Measurements from ENCODE around the gene INSYN2A. TPM values are rescaled to one million over a fixed set of nuclear protein-coding genes. Genes with fewer than 3 reads are reported as not detected.

INSYN2A gene
- polyA plus RNA-seq, 1 donor from 2014 or later, result 4.2 TPM

- Histone ChIP-seq H3K9me2 (ENCODE audit: insufficient read depth, low read length) (no peaks in the 10 kb centered on the region), H3K4me3 (ENCODE audit: low read length) (no peak overlapping the region), H4K20me1 (ENCODE audit: insufficient read depth) (no peaks in the 10 kb centered on the region), H3K36me3 (ENCODE audit: insufficient read depth, low read length) (no peaks in the 10 kb centered on the region), H3K79me2 (replicated peaks; ENCODE audit: insufficient read depth, low read length) (no peaks in the 10 kb centered on the region), H3K9ac (ENCODE audit: low read length) (no peak overlapping the region), H3K4me2 (ENCODE audit: low read length) (no peak overlapping the region), H3K9me3 (ENCODE audit: low read length) (no peaks in the 10 kb centered on the region), H2AFZ (ENCODE audit: low read depth, low read length) (no peak overlapping the region), H3K27me3 (ENCODE audit: insufficient read depth, low read depth, low read length) (no peaks in the 10 kb centered on the region), H3F3A (ENCODE audit: insufficient read depth, low read length, poor library complexity, severe bottlenecking) (no peaks in the 10 kb centered on the region), H3K27ac (ENCODE audit: low read length) (no peak overlapping the region)
- TF ChIP-seq, protein P1, sequence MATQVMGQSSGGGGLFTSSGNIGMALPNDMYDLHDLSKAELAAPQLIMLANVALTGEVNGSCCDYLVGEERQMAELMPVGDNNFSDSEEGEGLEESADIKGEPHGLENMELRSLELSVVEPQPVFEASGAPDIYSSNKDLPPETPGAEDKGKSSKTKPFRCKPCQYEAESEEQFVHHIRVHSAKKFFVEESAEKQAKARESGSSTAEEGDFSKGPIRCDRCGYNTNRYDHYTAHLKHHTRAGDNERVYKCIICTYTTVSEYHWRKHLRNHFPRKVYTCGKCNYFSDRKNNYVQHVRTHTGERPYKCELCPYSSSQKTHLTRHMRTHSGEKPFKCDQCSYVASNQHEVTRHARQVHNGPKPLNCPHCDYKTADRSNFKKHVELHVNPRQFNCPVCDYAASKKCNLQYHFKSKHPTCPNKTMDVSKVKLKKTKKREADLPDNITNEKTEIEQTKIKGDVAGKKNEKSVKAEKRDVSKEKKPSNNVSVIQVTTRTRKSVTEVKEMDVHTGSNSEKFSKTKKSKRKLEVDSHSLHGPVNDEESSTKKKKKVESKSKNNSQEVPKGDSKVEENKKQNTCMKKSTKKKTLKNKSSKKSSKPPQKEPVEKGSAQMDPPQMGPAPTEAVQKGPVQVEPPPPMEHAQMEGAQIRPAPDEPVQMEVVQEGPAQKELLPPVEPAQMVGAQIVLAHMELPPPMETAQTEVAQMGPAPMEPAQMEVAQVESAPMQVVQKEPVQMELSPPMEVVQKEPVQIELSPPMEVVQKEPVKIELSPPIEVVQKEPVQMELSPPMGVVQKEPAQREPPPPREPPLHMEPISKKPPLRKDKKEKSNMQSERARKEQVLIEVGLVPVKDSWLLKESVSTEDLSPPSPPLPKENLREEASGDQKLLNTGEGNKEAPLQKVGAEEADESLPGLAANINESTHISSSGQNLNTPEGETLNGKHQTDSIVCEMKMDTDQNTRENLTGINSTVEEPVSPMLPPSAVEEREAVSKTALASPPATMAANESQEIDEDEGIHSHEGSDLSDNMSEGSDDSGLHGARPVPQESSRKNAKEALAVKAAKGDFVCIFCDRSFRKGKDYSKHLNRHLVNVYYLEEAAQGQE (IDR thresholded peaks at IDR 0.05; ENCODE audit: borderline replicate concordance), result no peak
- no peak for TF ChIP-seq TAF1 (IDR thresholded peaks at IDR 0.05; ENCODE audit: low read depth)
- no peak for TF ChIP-seq RAD21 (conservative IDR thresholded peaks at IDR 0.05)
- TF ChIP-seq EP300 (conservative IDR thresholded peaks at IDR 0.05; ENCODE audit: poor library complexity, severe bottlenecking), result no peak
- no peak for TF ChIP-seq MXI1 (conservative IDR thresholded peaks at IDR 0.05; ENCODE audit: poor library complexity, severe bottlenecking)
- TF ChIP-seq EZH2 (IDR thresholded peaks at IDR 0.05; ENCODE audit: borderline replicate concordance, insufficient read depth, low read length, poor library complexity, severe bottlenecking), result no peak
- TF ChIP-seq SMC3 (conservative IDR thresholded peaks at IDR 0.05; ENCODE audit: poor library complexity), result no peak
- TF ChIP-seq, protein P2, sequence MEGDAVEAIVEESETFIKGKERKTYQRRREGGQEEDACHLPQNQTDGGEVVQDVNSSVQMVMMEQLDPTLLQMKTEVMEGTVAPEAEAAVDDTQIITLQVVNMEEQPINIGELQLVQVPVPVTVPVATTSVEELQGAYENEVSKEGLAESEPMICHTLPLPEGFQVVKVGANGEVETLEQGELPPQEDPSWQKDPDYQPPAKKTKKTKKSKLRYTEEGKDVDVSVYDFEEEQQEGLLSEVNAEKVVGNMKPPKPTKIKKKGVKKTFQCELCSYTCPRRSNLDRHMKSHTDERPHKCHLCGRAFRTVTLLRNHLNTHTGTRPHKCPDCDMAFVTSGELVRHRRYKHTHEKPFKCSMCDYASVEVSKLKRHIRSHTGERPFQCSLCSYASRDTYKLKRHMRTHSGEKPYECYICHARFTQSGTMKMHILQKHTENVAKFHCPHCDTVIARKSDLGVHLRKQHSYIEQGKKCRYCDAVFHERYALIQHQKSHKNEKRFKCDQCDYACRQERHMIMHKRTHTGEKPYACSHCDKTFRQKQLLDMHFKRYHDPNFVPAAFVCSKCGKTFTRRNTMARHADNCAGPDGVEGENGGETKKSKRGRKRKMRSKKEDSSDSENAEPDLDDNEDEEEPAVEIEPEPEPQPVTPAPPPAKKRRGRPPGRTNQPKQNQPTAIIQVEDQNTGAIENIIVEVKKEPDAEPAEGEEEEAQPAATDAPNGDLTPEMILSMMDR (IDR thresholded peaks at IDR 0.05; ENCODE audit: poor library complexity, severe bottlenecking), result no peak
- no peak for TF ChIP-seq POLR2AphosphoS5 (IDR thresholded peaks at IDR 0.05)
These were observed 49.7 kb downstream of the INSYN2A start for GRCh38 chr10:127146661-127147060.

All from neural cell (in vitro differentiated cells).